Kidney (tissue), 14 donors: ENCODE data around the gene DLG2. TPM values are rescaled to one million over a fixed set of nuclear protein-coding genes. Genes with fewer than 3 reads are reported as not detected.

Experiments used
- DNase-seq, 5 donors: peaks; one replicate each; pipeline ENCODE4 v3.0.0-alpha.2; 2013 to 2020
- FAIRE-seq: peaks from 2 replicates; lab custom pipeline; 2012; peaks lifted over from hg19 to GRCh38; lab: Jason Lieb, UNC
- H3K27ac ChIP-seq, 2 donors: one replicate each; pipeline ENCODE4 v1.7.0; 2013; ENCODE audit warnings: low read depth in 2 of 2, low read length in 2 of 2, inconsistent platforms in 1 of 2
- H3K27me3 ChIP-seq: one replicate; pipeline ENCODE4 v1.7.1; 2013; ENCODE audit warnings: low read length, inconsistent platforms; ENCODE audit not compliant: control insufficient read depth, insufficient read depth
- H3K36me3 ChIP-seq, 3 donors: one replicate each; pipeline versions ENCODE4 v1.7.0 to v1.7.1; 2013; ENCODE audit warnings: low read length in 3 of 3, control low read depth in 1 of 3, inconsistent platforms in 1 of 3; ENCODE audit not compliant: insufficient read depth in 3 of 3, control insufficient read depth in 2 of 3
- H3K4me1 ChIP-seq, 3 donors: one replicate each; pipeline versions ENCODE4 v1.7.0 to v1.7.1; 2013; ENCODE audit warnings: low read length in 3 of 3, inconsistent platforms in 1 of 3, low read depth in 1 of 3; ENCODE audit not compliant: control insufficient read depth in 2 of 3, insufficient read depth in 2 of 3
- H3K4me3 ChIP-seq, 3 donors: one replicate each; pipeline versions ENCODE4 v1.7.0 to v1.8.1; 2013; ENCODE audit warnings: low read length in 3 of 3, control low read depth in 1 of 3, inconsistent platforms in 1 of 3
- H3K9ac ChIP-seq, 3 donors: one replicate each; pipeline versions ENCODE4 v1.7.0 to v1.7.1; 2013; ENCODE audit warnings: low read length in 3 of 3, control low read depth in 1 of 3, inconsistent platforms in 1 of 3
- H3K9me3 ChIP-seq, 3 donors: one replicate each; pipeline versions ENCODE4 v1.7.0 to v1.7.1; 2013; ENCODE audit warnings: low read length in 3 of 3, control low read depth in 1 of 3, inconsistent platforms in 1 of 3; ENCODE audit not compliant: control insufficient read depth in 2 of 3, insufficient read depth in 1 of 3
- intact Hi-C: fragments of 100-400 bp; cut with DNase I; formaldehyde crosslinking; loops from one replicate; pipeline ENCODE4 v1.11.1; 2022
- polyA plus RNA-seq: library from polyadenylated mRNA; stranded (reverse); fragments of 350-450 nt; fragmentation: Illumina TruSeq; extraction: RNeasy Lipid Tissue Mini Kit (QIAGEN cat#74804); gene quantifications from one replicate; pipeline ENCODE4 v1.2.3, GENCODE V29; 2014; ENCODE audit warnings: low read depth, low replicate concordance; ENCODE audit not compliant: insufficient read depth
- total RNA-seq: library from RNA; stranded (reverse); fragmentation: NEBNext Ultra II Directional; extraction: Animal tissue kit (Norgen Biotek cat#: 25700); gene quantifications from one replicate; pipeline ENCODE4 v1.2.1, GENCODE V29; 2021
- TF ChIP-seq, protein P1 (sequence below): IDR thresholded peaks from 3 replicates; pipeline ENCODE4 v1.5.1; 2012; ENCODE audit warnings: mild to moderate bottlenecking, moderate library complexity, borderline replicate concordance; ENCODE audit not compliant: insufficient read depth; ENCODE audit errors: extremely low read depth
- donor health status: control.
- donor health status: control.
- donor health status: control.
- donor health status: control.
- donor health status: control.
- donor health status: DM: yes; HTN: yes; CAD: no.
- donor health status: Normal renal cell carcinoma (clear cell type).

The DLG2 gene
- total and polyA plus RNA-seq, 2 donors from 2014 or later, result 2.9 to 7.2 TPM

DNA sequence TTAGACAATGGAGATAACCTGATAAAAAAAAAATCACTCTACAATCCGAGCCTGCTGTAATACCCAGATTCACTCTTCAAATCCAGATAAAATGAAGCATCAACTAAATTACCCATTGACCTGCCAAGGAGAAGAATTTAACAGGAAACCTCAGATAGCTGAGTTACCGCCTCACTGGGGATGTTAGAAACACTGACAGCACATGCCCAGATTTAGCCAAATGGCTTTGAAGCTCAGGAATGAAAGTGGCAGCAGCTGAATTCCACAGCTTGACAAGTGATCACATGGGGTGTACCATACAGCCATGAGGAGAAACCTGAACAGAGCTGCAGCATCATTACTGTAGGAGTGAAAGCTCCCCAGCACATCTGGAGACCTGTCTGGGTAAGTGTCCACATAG is 807.6 kb downstream of the DLG2 start:
- FAIRE-seq, result no peak
- intact Hi-C loops, result no loop called here

DNA sequence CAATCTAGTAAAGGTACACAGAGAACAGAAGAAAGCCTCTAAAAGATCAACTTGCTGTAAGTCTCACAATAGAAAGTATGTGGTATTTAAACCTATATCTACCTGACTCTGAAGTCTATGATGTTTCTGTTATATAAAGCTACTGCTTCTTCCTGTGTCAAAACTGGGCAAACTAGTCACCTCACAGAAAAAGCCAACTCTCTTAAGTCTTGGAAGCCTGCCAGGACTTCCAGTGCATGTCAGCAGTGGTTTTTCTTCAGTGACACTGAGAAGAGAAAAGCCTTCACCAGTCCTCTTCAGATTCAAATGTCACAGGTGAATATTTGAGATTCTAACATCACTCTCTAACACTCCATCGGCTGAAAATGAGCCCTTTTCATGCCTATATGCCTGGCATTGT is 808.0 kb downstream of the DLG2 start:
- no peak overlapping the region for H3K27ac ChIP-seq
- no peaks in the 10 kb centered on the region for H3K9me3 ChIP-seq
- H3K36me3 ChIP-seq, result no peaks in the 10 kb centered on the region
- FAIRE-seq (no peak), DNase-seq (peak in 1 of 5 donors; percentile 7)
- TF ChIP-seq, protein P1, sequence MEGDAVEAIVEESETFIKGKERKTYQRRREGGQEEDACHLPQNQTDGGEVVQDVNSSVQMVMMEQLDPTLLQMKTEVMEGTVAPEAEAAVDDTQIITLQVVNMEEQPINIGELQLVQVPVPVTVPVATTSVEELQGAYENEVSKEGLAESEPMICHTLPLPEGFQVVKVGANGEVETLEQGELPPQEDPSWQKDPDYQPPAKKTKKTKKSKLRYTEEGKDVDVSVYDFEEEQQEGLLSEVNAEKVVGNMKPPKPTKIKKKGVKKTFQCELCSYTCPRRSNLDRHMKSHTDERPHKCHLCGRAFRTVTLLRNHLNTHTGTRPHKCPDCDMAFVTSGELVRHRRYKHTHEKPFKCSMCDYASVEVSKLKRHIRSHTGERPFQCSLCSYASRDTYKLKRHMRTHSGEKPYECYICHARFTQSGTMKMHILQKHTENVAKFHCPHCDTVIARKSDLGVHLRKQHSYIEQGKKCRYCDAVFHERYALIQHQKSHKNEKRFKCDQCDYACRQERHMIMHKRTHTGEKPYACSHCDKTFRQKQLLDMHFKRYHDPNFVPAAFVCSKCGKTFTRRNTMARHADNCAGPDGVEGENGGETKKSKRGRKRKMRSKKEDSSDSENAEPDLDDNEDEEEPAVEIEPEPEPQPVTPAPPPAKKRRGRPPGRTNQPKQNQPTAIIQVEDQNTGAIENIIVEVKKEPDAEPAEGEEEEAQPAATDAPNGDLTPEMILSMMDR, result no peak
- H3K9ac ChIP-seq, result no peak overlapping the region
- H3K4me1 ChIP-seq, result no peaks in the 10 kb centered on the region
- H3K4me3 ChIP-seq, result no peak overlapping the region
- intact Hi-C loops, result no loop called here
- H3K27me3 ChIP-seq, result no peaks in the 10 kb centered on the region

More for the DNA sequence above, 807.6 kb downstream of the DLG2 start:
- Histone ChIP-seq H3K4me3 (no peak overlapping the region), H3K9ac (no peak overlapping the region), H3K36me3 (no peaks in the 10 kb centered on the region), H3K4me1 (no peaks in the 10 kb centered on the region), H3K27ac (no peak overlapping the region), H3K27me3 (no peaks in the 10 kb centered on the region), H3K9me3 (no peaks in the 10 kb centered on the region)
- DNase-seq, result no peak
- TF ChIP-seq, protein P1, result no peak

DNA sequence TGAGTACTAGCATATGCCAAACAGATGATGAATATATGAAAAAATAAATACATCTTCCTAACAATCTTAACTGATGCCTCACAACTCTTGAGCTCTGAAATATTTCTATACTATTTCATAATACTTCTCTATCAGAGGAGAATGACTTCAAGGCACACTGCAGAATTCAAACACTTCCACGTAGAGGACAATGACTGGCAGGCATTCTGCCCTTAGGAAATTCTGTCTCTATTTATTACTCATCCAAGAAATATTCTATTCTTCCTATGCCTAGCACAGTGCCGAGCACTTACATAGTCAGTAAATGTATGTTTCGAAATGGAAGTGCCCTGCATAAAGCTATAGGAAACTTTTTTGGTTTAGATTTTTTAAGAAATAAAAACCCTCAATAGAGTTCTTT is 809.1 kb downstream of the DLG2 start:
- no peaks in the 10 kb centered on the region for H3K4me1 ChIP-seq
- H3K4me3 ChIP-seq, result no peak overlapping the region
- intact Hi-C loops, result no loop called here
- DNase-seq (no peak), FAIRE-seq (no peak)
- H3K36me3 ChIP-seq, result no peaks in the 10 kb centered on the region
- no peak overlapping the region for H3K27ac ChIP-seq
- TF ChIP-seq, protein P1, result no peak
- H3K9me3 ChIP-seq, result no peaks in the 10 kb centered on the region
- H3K27me3 ChIP-seq, result no peaks in the 10 kb centered on the region
- H3K9ac ChIP-seq, result no peak overlapping the region

DNA sequence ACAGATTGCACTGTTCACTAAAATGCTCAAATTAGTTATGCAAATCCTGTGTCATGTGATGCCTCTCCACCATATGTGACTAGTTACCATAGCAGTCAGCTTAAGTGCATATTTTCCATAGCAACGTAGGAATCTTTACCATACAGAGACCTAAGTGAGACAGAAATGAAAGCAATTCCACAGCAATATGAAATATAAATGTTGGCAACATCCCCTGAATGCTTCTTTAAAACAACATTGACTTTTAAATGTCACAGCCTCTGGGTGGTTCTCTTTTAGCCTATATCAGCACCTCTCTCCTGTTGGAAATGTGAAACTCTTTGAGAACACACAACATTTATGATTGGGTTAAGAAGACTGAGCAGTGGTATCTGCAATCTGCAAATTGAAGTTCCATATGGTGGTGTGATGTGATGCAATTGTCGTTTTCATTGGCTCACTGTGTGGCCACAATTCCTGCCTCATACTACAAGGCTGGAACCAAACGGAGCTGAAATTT is 814.6 kb downstream of the DLG2 start:
- peak in 2 of 5 donors; percentile 6 to 48 for DNase-seq
- no peak overlapping the region for H3K27ac ChIP-seq
- no peak for FAIRE-seq
- intact Hi-C loops, result no loop called here
- TF ChIP-seq, protein P1, result no peak
- H3K9me3 ChIP-seq, result peaks cover 0 to 2% (median 0%) of the 10 kb centered on the region in 3 donors
- H3K36me3 ChIP-seq, result no peaks in the 10 kb centered on the region
- H3K4me1 ChIP-seq, result no peaks in the 10 kb centered on the region
- no peaks in the 10 kb centered on the region for H3K27me3 ChIP-seq
- H3K9ac ChIP-seq, result no peak overlapping the region
- no peak overlapping the region for H3K4me3 ChIP-seq
